Liver (tissue), 9 donors: ENCODE measurements around the gene DSCAML1. TPM values are rescaled to one million over a fixed set of nuclear protein-coding genes. Genes with fewer than 3 reads are reported as not detected.

ENCODE experiments used
- DNase-seq: peaks from one replicate; pipeline ENCODE4 v3.0.0-alpha.2; 2017; ENCODE audit warnings: low spot score
- H3K27ac ChIP-seq, 2 donors: one replicate each; pipeline ENCODE4 v1.7.0; 2013; ENCODE audit warnings: inconsistent platforms in 2 of 2, low read length in 2 of 2, control low read depth in 1 of 2, low read depth in 1 of 2, mild to moderate bottlenecking in 1 of 2
- H3K27me3 ChIP-seq, 4 donors: one replicate each; pipeline versions ENCODE4 v1.6.1 to v1.7.0; 2013; ENCODE audit warnings: low read length in 3 of 4, inconsistent platforms in 1 of 4, mild to moderate bottlenecking in 1 of 4, moderate library complexity in 1 of 4; ENCODE audit not compliant: control insufficient read depth in 4 of 4, insufficient read depth in 4 of 4
- H3K36me3 ChIP-seq, 4 donors: one replicate each; pipeline versions ENCODE4 v1.6.1 to v1.7.0; 2013; ENCODE audit warnings: low read length in 3 of 4, mild to moderate bottlenecking in 3 of 4, low read depth in 1 of 4, moderate library complexity in 1 of 4; ENCODE audit not compliant: control insufficient read depth in 4 of 4, insufficient read depth in 3 of 4
- H3K4me1 ChIP-seq, 4 donors: one replicate each; pipeline versions ENCODE4 v1.6.1 to v1.7.0; 2013; ENCODE audit warnings: low read length in 3 of 4, mild to moderate bottlenecking in 3 of 4, moderate library complexity in 1 of 4; ENCODE audit not compliant: control insufficient read depth in 4 of 4, insufficient read depth in 4 of 4
- H3K4me3 ChIP-seq, 3 donors: one replicate each; pipeline versions ENCODE4 v1.6.1 to v1.7.0; 2013; ENCODE audit warnings: low read length in 3 of 3, control low read depth in 1 of 3, low read depth in 1 of 3, mild to moderate bottlenecking in 1 of 3
- H3K9ac ChIP-seq, 2 donors: one replicate each; pipeline ENCODE4 v1.7.0; 2013; ENCODE audit warnings: low read length in 2 of 2, mild to moderate bottlenecking in 2 of 2, moderate library complexity in 2 of 2, control low read depth in 1 of 2, low read depth in 1 of 2
- H3K9me3 ChIP-seq, 4 donors: one replicate each; pipeline versions ENCODE4 v1.6.1 to v1.7.0; 2013; ENCODE audit warnings: low read length in 3 of 4; ENCODE audit not compliant: control insufficient read depth in 4 of 4
- ATF3 ChIP-seq: IDR thresholded peaks from 2 replicates; pipeline ENCODE4 v1.6.1; 2016; ENCODE audit warnings: antibody characterized with exemption
- CTCF ChIP-seq: fragments of 150-350 bp; IDR thresholded peaks from 2 replicates; pipeline ENCODE4 v1.5.1; 2017; ENCODE audit warnings: improper control_type of control experiment, low read depth, low read length; ENCODE audit not compliant: missing input control
- FOXA1 ChIP-seq: IDR thresholded peaks from 2 replicates; pipeline ENCODE4 v1.6.1; 2016; ENCODE audit warnings: antibody characterized with exemption
- GABPA ChIP-seq, 2 donors: IDR thresholded peaks in 1 of 2; conservative IDR thresholded peaks in 1 of 2; 2 replicates each; pipeline ENCODE4 v1.6.1; 2016; ENCODE audit warnings: antibody characterized with exemption in 2 of 2, mild to moderate bottlenecking in 1 of 2, moderate library complexity in 1 of 2
- HNF4A ChIP-seq, 2 donors: conservative IDR thresholded peaks; 2 replicates each; pipeline ENCODE4 v1.6.1; 2016; ENCODE audit warnings: antibody characterized with exemption in 2 of 2, mild to moderate bottlenecking in 2 of 2
- HNF4G ChIP-seq: IDR thresholded peaks from 2 replicates; pipeline ENCODE4 v1.6.1; 2016; ENCODE audit warnings: antibody characterized with exemption
- JUND ChIP-seq, 2 donors: IDR thresholded peaks; 2 replicates each; pipeline ENCODE4 v1.6.1; 2016; ENCODE audit warnings: antibody characterized with exemption in 2 of 2
- MAX ChIP-seq: IDR thresholded peaks from 2 replicates; pipeline ENCODE4 v1.6.1; 2016; ENCODE audit warnings: antibody characterized with exemption
- NR2F2 ChIP-seq: IDR thresholded peaks from 2 replicates; pipeline ENCODE4 v1.6.1; 2016; ENCODE audit warnings: antibody characterized with exemption
- RAD21 ChIP-seq, 2 donors: IDR thresholded peaks; 2 replicates each; pipeline ENCODE4 v1.6.1; 2016; ENCODE audit warnings: antibody characterized with exemption in 2 of 2, mild to moderate bottlenecking in 2 of 2
- REST ChIP-seq: IDR thresholded peaks from 2 replicates; pipeline ENCODE4 v1.6.1; 2016; ENCODE audit warnings: antibody characterized with exemption, mild to moderate bottlenecking
- RXRA ChIP-seq, 2 donors: IDR thresholded peaks; 2 replicates each; pipeline ENCODE4 v1.6.1; 2017 to 2018; ENCODE audit warnings: antibody characterized with exemption in 2 of 2, mild to moderate bottlenecking in 1 of 2
- SP1 ChIP-seq: IDR thresholded peaks from 2 replicates; pipeline ENCODE4 v1.6.1; 2018; ENCODE audit warnings: antibody characterized with exemption, mild to moderate bottlenecking
- YY1 ChIP-seq: IDR thresholded peaks from 2 replicates; pipeline ENCODE4 v1.6.1; 2016; ENCODE audit warnings: antibody characterized with exemption, mild to moderate bottlenecking
- ZBTB33 ChIP-seq: IDR thresholded peaks from 2 replicates; pipeline ENCODE4 v1.6.1; 2016; ENCODE audit warnings: antibody characterized with exemption
- WGBS: extraction: QIAGEN DNeasy Blood & Tissue Kit; methylation state at CpG from one replicate; pipeline ENCODE4 v1.1.7; 2013; 5-methylcytosine and 5-hydroxymethylcytosine counted together
- polyA plus RNA-seq, 2 donors: library from polyadenylated mRNA; stranded (reverse) in 1 of 2; unstranded in 1 of 2; fragments of 200-250 nt in 1 of 2; fragments of >200 nt in 1 of 2; fragmentation: Nextera tagmentation in 1 of 2; extraction: Ambion mirVana in 1 of 2; gene quantifications; one replicate each; pipeline versions ENCODE4 v1.2.1 to v1.2.3, GENCODE V29; 2013 to 2015
- total RNA-seq, 2 donors: library from RNA; depleted of rRNA; stranded (reverse); fragments of >200 nt; gene quantifications; one replicate each; pipeline ENCODE4 v1.2.3, GENCODE V29; 2014
- donor health status: healthy.
- donor health status: healthy.
- donor health status: healthy.
- donor health status: healthy.
- donor health status: healthy.

DSCAML1 gene
- total and polyA plus RNA-seq, 4 donors, result 0.07 to 0.42 (median 0.20) TPM

- TF ChIP-seq MAX, result no peak
- TF ChIP-seq ATF3, result no peak
These were observed 2.6 kb upstream of the DSCAML1 start (continued) for GRCh38 chr11:117799634-117800033.

- 5% methylated on average over 35 of the region's 35 CpGs for WGBS
- no peak overlapping the region for H3K27ac ChIP-seq
- DNase-seq, result no peak
- no peaks in the 10 kb centered on the region for H3K36me3 ChIP-seq
- no peaks in the 10 kb centered on the region for H3K9me3 ChIP-seq
- TF ChIP-seq REST (no peak), NR2F2 (no peak)
- peaks cover 0 to 8% (median 6%) of the 10 kb centered on the region in 4 donors for H3K27me3 ChIP-seq
- H3K9ac ChIP-seq, result no peak overlapping the region
- H3K4me3 ChIP-seq, result peak overlapping the region in 1 of 3 donors; percentile 23
- H3K4me1 ChIP-seq, result peaks cover 2 to 16% (median 6%) of the 10 kb centered on the region in 4 donors
These were observed 552 bp downstream of the DSCAML1 start for GRCh38 chr11:117796456-117796871.

- TF ChIP-seq ZBTB33 (no peak), SP1 (no peak), NR2F2 (no peak), REST (no peak), RAD21 (IDR thresholded peaks at IDR 0.05) (no peak), GABPA (IDR thresholded peaks at IDR 0.05 in 1 of 2, conservative IDR thresholded peaks at IDR 0.05 in 1 of 2) (no peak), YY1 (no peak), ATF3 (no peak), CTCF (no peak), JUND (IDR thresholded peaks at IDR 0.05) (no peak), RXRA (IDR thresholded peaks at IDR 0.05) (no peak), FOXA1 (no peak), HNF4A (conservative IDR thresholded peaks at IDR 0.05) (no peak), MAX (no peak), HNF4G (no peak)
- whole genome bisulfite sequencing, result 13% methylated on average over 53 of the region's 53 CpGs
- Histone ChIP-seq H3K4me1 (peaks cover 2 to 16% (median 6%) of the 10 kb centered on the region in 4 donors), H3K9me3 (no peaks in the 10 kb centered on the region), H3K27ac (no peak overlapping the region), H3K4me3 (peak overlapping the region in 1 of 3 donors; percentile 23), H3K9ac (no peak overlapping the region), H3K27me3 (peaks cover 0 to 8% (median 4%) of the 10 kb centered on the region in 4 donors), H3K36me3 (no peaks in the 10 kb centered on the region)
- DNase-seq, result no peak
These were observed 1.2 kb downstream of the DSCAML1 start for GRCh38 chr11:117795638-117796455.
